Upper lobe of right lung (tissue), 1 donor: Measurements from ENCODE around the gene TRABD. TPM values are rescaled to one million over a fixed set of nuclear protein-coding genes. Genes with fewer than 3 reads are reported as not detected.

Source experiments
- ATAC-seq: fragments of 200-7000 bp; cut with Tn5 transposase; one replicate; pipeline ENCODE4 v1.9.1; 2020; ENCODE audit warnings: mild to moderate bottlenecking, moderate library complexity
- DNase-seq: peaks from one replicate; pipeline ENCODE4 v3.0.0-alpha.2; 2020
- H3K27ac ChIP-seq: fragments of 200-600 bp; one replicate; pipeline ENCODE4 v1.8.0; 2022
- H3K27me3 ChIP-seq: fragments of 200-600 bp; one replicate; pipeline ENCODE4 v1.8.0; 2022; ENCODE audit warnings: mild to moderate bottlenecking
- H3K36me3 ChIP-seq: fragments of 200-600 bp; one replicate; pipeline ENCODE4 v1.8.0; 2022
- H3K4me1 ChIP-seq: fragments of 200-600 bp; one replicate; pipeline ENCODE4 v1.8.0; 2022
- H3K4me3 ChIP-seq: fragments of 200-600 bp; one replicate; pipeline ENCODE4 v1.8.0; 2022; ENCODE audit warnings: mild to moderate bottlenecking
- H3K9me3 ChIP-seq: fragments of 200-600 bp; one replicate; pipeline ENCODE4 v1.8.0; 2022
- intact Hi-C: fragments of 100-400 bp; cut with DNase I; formaldehyde crosslinking; loops from one replicate; pipeline ENCODE4 v1.11.0; 2022
- total RNA-seq: library from RNA; stranded (reverse); fragmentation: NEBNext Ultra II Directional; extraction: Animal tissue kit (Norgen Biotek cat#: 25700); gene quantifications from one replicate; pipeline ENCODE4 v1.2.1, GENCODE V29; 2021
- TF ChIP-seq, protein P1 (sequence below): fragments of 200-600 bp; IDR thresholded peaks from one replicate; pipeline ENCODE4 v1.8.0; 2022; ENCODE audit warnings: antibody characterized with exemption
- donor health status: DM: no; HTN: yes; CAD: no; lungs with severe emphysema.

Gene TRABD
- total RNA-seq, 1 donor from 2014 or later = 36.5 TPM

- Histone ChIP-seq H3K4me1 (peaks cover 14% of the 10 kb centered on the region), H3K27ac (peak overlapping the region; percentile 74), H3K4me3 (peak overlapping the region; percentile 76), H3K36me3 (peaks cover 33% of the 10 kb centered on the region), H3K9me3 (no peaks in the 10 kb centered on the region), H3K27me3 (no peaks in the 10 kb centered on the region)
- no peak for DNase-seq
- intact Hi-C loops = no loop called here
- ATAC-seq = peak; percentile 3
- TF ChIP-seq, protein P1, sequence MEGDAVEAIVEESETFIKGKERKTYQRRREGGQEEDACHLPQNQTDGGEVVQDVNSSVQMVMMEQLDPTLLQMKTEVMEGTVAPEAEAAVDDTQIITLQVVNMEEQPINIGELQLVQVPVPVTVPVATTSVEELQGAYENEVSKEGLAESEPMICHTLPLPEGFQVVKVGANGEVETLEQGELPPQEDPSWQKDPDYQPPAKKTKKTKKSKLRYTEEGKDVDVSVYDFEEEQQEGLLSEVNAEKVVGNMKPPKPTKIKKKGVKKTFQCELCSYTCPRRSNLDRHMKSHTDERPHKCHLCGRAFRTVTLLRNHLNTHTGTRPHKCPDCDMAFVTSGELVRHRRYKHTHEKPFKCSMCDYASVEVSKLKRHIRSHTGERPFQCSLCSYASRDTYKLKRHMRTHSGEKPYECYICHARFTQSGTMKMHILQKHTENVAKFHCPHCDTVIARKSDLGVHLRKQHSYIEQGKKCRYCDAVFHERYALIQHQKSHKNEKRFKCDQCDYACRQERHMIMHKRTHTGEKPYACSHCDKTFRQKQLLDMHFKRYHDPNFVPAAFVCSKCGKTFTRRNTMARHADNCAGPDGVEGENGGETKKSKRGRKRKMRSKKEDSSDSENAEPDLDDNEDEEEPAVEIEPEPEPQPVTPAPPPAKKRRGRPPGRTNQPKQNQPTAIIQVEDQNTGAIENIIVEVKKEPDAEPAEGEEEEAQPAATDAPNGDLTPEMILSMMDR = no peak
Observed at GRCh38 chr22:50199829-50200460, 14.2 kb downstream of the TRABD start.

DNA sequence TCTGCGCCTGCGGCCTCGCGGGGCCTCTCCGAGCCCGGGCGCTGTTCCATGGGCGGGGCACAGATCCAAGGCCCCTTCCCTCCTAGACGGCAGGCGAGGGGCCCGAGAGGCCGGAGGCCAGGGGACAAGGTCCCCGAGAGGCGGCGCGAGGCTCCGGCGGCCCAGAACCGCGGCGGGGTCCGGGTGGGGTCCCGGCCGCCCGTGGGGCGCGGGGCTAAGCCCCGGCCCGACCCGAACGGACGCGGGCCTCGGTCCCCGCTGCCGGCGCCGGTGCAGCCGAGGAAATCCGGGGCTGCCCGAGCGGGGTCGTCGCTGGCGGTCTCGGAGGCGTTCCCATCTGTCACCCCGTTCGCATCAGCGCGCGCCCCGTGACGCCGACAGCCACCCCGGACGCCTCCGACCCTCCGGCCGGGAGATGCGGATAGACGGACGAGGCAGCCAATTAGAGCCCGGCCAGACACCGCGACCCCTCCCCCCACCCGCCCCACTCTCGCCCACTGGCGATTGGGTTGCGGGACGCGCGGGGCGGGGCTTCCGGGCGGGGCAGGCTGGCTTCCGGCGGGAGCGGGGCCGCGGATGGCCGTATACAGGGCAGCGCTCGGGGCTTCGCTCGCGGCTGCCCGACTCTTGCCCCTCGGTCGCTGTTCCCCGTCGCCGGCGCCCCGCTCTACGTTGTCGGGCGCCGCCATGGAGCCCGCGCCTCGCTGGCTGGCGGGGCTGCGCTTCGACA is 14.9 kb downstream of the TRABD start, which contains the start of gene SELENOO:
TSS of gene SELENOO (plus strand) at position 551 of the 730 bp plus-strand sequence. CDS start at position 577, 26 bp downstream.
- ATAC-seq (peak; percentile 94), DNase-seq (peak; percentile 96)
- no peaks in the 10 kb centered on the region for H3K9me3 ChIP-seq
- intact Hi-C loops = no loop called here
- H3K27me3 ChIP-seq = no peaks in the 10 kb centered on the region
- peaks cover 14% of the 10 kb centered on the region for H3K4me1 ChIP-seq
- H3K27ac ChIP-seq = peak within 1 kb of the TSS; percentile 74
- TF ChIP-seq, protein P1 = no peak
- peaks cover 27% of the 10 kb centered on the region for H3K36me3 ChIP-seq
- H3K4me3 ChIP-seq = peak within 1 kb of the TSS; percentile 76

- intact Hi-C loops = no loop called here
- ATAC-seq (peak; percentile 36), DNase-seq (no peak)
- peak overlapping the region; percentile 76 for H3K4me3 ChIP-seq
- peaks cover 17% of the 10 kb centered on the region for H3K4me1 ChIP-seq
- H3K36me3 ChIP-seq = peaks cover 25% of the 10 kb centered on the region
- TF ChIP-seq, protein P1 = no peak
- H3K27me3 ChIP-seq = no peaks in the 10 kb centered on the region
- H3K9me3 ChIP-seq = no peaks in the 10 kb centered on the region
- H3K27ac ChIP-seq = peak overlapping the region; percentile 74
Observed at GRCh38 chr22:50201191-50202129, 15.7 kb downstream of the TRABD start.

DNA sequence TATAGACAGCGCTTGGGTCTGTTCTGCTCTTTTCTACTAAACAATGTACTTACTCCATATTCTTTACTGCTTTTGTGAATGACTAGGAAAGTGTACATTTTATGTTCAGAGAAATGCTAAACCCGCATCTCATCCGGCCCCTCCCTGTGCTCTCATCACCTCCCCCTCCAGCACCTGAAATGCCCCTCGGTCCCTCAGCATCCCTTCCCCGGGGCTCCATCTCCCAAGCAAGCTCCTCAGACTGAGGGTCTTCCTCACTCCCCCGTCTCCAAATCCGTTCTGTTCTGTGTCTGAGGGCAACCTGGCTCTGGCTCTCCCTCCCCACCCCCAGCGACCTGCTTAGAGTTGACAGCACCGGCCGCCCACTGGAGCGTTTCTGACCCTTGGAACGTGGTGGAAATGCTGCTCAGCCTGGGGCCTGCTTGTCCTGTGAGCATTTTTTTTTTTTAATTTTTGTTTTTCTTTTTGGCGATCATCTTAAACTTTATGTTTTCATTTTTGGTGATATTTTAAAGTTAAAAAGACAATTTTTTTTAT is 16.5 kb downstream of the TRABD start:
- H3K9me3 ChIP-seq = no peaks in the 10 kb centered on the region
- ATAC-seq (no peak), DNase-seq (no peak)
- no peak overlapping the region for H3K27ac ChIP-seq
- peak overlapping the region; percentile 76 for H3K4me3 ChIP-seq
- TF ChIP-seq, protein P1 = no peak
- H3K4me1 ChIP-seq = peaks cover 23% of the 10 kb centered on the region
- intact Hi-C loops = no loop called here
- H3K36me3 ChIP-seq = peaks cover 26% of the 10 kb centered on the region
- no peaks in the 10 kb centered on the region for H3K27me3 ChIP-seq

GRCh38 chr22:50203288-50203687 is 17.6 kb downstream of the TRABD start:
- Histone ChIP-seq H3K9me3 (no peaks in the 10 kb centered on the region), H3K36me3 (peaks cover 32% of the 10 kb centered on the region), H3K27me3 (no peaks in the 10 kb centered on the region), H3K4me3 (no peak overlapping the region), H3K27ac (no peak overlapping the region), H3K4me1 (peaks cover 23% of the 10 kb centered on the region)
- intact Hi-C loops = no loop called here
- no peak for DNase-seq
- TF ChIP-seq, protein P1 = no peak
- no peak for ATAC-seq
